Activated CD4-positive, alpha-beta T cell treated with anti-CD3 and anti-CD28 coated beads for 24 hours (primary cell): ENCODE data around the gene CDHR2.

Experiments
- DNase-seq, 2 donors: peaks; one replicate each; pipeline ENCODE4 v3.0.0-alpha.2; 2020; ENCODE audit warnings: low read depth in 2 of 2

CDHR2 gene

GRCh38 chr5:176529116-176529740, 19.9 kb upstream of the CDHR2 start:
- no peak for DNase-seq

- no peak for DNase-seq
These were observed 19.4 kb upstream of the CDHR2 start for GRCh38 chr5:176529741-176530141.

GRCh38 chr5:176530393-176530982, 18.7 kb upstream of the CDHR2 start:
- no peak for DNase-seq

- no peak for DNase-seq
These were observed 17.9 kb upstream of the CDHR2 start for GRCh38 chr5:176530983-176531901.

GRCh38 chr5:176531902-176532493, 17.1 kb upstream of the CDHR2 start:
- DNase-seq, result no peak

GRCh38 chr5:176532795-176533194, 16.3 kb upstream of the CDHR2 start:
- DNase-seq, result no peak

GRCh38 chr5:176533390-176533789, 15.8 kb upstream of the CDHR2 start:
- DNase-seq, result no peak

- no peak for DNase-seq
These were observed 15.1 kb upstream of the CDHR2 start for GRCh38 chr5:176533894-176534611.

GRCh38 chr5:176534640-176535039, 14.5 kb upstream of the CDHR2 start:
- DNase-seq, result no peak

- no peak for DNase-seq
These were observed 14.0 kb upstream of the CDHR2 start for GRCh38 chr5:176535101-176535663.

GRCh38 chr5:176535664-176536131, 13.4 kb upstream of the CDHR2 start:
- no peak for DNase-seq

- DNase-seq, result peak; percentile 66 to 69
These were observed 12.8 kb upstream of the CDHR2 start for GRCh38 chr5:176536132-176536901.

GRCh38 chr5:176536902-176537553, 12.1 kb upstream of the CDHR2 start, which contains the start of gene RNF44:
Gene RNF44 (minus strand): TSS chr5:176537402. CDS start chr5:176532472, 4,930 bp downstream.
- DNase-seq, result peak; percentile 95 to 97

- DNase-seq, result peak; percentile 92 to 93
These were observed 11.4 kb upstream of the CDHR2 start for GRCh38 chr5:176537554-176538229.

GRCh38 chr5:176538230-176538988, 10.7 kb upstream of the CDHR2 start:
- no peak for DNase-seq

- DNase-seq, result no peak
These were observed 10.2 kb upstream of the CDHR2 start for GRCh38 chr5:176538989-176539384.

- DNase-seq, result no peak
These were observed 8.7 kb upstream of the CDHR2 start for GRCh38 chr5:176540476-176540899.

GRCh38 chr5:176540956-176541337, 8.2 kb upstream of the CDHR2 start:
- no peak for DNase-seq
